ENCODE measurements around the gene GALNT10.

The GALNT10 gene

DNA sequence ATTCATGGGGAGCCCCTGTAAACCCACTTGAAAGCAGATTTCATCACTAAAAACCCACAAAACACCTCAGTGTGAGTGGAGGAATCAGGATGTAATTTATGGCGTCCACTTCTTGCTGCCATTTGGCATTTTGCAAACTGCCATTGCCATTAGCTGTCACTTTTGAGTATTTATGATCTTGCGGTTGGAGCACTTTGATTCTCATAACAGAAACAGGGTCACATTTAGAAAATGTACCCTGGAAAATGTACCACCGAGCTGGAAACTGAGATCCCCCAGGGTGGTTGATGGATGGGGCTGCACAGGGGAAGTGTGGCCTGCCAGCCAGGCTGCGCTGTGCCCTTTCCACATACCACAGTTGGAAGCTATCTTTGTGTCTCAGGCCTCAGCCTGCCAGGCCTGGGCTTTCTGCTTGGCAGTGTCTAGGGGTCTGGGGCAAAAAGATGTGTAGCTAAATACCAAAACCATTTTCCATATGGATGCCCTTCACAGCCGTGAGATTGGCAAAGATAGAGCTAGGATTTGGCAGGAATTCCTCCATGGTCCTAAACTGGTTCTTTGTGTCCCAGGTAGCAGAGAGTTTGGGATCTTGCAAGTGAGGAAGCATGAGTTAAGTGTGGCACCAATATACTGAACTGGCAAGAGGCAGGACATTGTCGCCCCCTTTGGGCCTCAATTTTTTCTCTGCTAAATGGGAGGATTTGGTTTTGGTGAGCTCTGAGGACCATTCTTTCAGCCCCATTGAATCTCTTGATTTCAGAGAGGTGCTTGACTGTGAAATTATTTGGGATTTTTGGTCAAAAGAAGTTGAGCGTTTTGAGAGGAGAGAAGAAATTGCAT is 46.2 kb downstream of the GALNT10 start:
- no peak for DNase-seq

DNA sequence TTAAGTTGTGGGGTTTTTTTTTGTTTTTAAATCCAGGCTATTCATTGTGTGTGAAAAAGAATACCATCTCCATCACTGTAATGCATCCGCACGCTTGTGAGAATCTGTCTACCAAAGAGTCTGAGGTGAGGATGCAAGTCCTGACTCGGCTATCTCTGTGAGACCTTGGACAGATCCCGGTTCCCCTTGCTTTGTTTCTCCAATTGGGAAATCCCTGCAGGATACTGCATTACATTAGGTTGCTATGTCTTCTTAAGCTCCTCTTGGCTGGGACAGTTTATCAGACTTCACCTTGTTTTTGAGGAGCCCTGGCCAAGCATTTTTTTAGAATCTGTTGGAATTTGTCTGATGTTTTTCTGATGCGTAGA is 46.8 kb downstream of the GALNT10 start:
- no peak for DNase-seq

DNA sequence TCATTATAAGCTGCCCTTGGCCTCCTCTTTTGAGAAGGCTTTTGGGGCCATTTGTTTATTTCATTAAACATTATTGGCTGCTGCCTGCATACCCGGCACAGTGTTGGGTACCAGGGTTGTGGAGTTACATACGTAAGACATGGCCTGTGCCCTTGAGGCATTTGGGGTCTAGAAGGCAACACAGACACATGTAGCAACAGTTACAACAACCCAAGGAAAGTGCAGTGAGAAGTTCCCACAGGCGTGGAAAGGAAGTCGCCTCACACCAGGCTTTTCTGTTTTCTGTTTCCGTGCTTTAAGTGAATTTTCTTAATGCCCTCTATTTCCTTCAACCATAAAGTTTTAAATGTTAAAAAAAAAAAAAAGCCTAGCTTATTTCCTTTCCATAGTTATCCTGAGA is 47.4 kb downstream of the GALNT10 start:
- no peak for DNase-seq

DNA sequence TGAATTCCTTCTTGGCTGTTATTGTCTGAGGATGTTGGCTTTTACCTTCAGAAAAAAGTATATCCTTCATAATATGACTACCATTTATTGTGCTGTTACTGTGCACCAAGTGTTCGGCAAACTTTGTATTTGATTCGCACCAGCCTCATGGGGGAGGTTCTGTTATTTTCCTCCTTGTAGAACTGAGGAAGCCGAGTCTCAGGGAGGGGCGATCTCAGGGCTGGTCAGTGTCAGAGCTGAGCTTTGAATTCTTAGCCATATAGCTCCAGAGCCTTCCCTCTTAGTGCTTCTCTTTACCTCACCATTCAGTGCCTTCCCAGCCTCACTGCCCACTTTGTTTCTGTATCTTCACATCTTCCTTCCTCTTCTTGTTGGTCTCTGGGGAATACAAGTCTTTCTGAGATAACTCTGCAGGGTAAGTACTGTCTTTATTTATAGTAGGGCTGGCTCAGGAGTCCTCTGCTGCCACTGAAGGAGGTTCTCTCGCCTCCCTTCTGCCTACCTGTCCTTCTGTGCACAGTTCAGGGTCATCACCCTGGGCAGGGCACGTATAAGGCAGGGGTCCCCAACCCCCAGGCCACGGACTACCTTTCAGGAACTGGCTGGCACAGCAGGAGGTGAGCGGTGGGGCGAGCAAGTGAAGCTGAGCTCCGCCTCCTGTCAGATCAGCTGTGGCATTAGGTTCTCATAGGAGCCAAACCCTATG is 48.4 kb downstream of the GALNT10 start:
- no peak for DNase-seq

DNA sequence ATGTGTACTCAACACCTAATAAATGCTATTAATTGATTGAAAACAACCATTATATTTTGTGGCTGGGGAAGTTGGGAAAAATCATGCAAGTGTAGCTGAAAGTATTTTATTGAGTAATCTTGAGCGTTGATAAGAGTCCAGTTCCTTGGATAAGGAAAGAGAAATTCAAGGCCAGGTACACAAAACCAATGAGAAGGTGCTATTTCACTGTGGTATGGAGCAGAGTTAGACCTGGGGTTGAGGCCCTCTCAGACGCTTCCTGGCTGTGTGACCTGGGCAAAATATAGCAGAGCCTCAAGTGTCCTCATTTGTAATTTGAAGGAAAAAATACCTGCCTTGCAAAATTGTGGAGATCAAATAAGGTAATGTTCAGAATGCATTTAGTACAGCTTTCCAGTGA is 50.1 kb downstream of the GALNT10 start:
- no peak for DNase-seq

DNA sequence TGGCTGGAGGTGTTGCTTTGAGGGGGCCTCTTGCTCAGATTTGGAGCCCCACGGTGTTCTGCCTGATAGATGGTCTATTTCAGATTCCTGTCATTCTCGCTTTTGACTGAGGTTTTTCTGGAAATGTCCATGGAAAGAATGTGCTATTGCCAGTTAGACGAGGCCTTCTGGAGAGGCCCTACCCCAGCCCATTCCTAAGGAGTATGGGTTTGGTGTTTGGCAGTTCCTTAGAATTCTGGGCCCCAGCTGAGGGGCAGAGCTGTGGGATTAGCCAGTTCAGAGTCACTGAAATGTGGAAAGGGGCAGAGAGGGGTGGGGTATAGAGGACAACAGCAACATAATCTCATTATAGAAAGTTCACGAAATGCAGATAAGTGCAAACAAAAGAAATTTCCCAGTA is 50.5 kb downstream of the GALNT10 start:
- no peak for DNase-seq

DNA sequence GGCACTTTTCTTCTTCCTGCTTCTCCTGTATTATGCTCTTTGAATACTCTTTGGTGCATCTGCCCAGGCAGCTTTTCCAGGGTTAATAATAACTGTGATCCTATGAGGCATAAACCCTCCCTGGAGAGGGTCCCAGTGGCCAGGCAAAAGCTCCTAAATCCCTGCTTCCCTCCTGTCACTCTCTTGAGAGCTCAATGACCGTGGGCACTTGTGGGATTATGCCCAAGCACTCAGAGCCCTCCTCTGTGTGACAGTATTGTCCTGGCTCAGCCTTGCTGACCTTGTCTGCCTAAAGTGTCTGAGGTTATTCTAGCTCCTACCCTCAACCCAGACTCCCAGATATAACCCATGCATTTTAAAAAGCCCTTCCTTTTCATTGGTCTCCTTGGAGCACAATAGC is 51.9 kb downstream of the GALNT10 start:
- DNase-seq: no peak

DNA sequence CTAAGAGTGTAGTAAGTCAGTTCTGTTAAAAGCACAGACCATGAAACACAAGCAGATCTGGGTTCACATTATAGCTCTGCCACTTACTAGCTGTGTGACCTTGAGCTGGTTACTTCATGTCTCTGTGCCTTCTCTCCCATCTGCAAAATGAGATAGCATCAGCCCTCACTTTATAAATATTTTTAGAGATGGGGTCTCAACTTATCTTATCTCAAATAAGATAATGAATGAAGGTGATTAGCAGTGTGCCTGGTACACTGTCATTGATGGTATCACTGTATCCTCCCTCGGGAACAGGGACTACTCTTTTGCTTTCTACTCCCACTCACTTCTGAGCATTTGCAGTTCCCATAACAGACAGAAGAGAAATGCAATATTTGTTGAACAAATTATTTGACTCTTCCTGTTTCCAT is 52.4 kb downstream of the GALNT10 start:
- DNase-seq: no peak

DNA sequence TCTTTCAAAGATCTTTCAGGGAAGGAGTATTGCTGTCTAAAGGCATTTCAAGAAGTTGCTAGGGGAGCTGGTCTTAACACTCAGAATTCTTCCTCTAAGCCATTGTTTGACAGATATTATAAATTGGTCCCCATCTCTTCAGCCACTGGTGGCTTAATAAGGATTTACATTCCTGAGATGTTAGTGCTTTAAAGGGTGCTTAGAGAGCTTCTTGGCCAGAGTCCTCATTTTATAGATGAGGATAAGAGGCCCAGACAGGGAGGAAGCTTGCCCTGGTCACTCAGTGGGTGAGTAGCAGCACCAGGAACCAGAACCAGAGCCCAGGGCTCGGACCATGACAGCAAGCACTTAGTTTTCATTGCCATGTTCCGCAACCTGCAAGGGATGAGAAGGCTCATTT is 53.2 kb downstream of the GALNT10 start:
- no peak for DNase-seq

DNA sequence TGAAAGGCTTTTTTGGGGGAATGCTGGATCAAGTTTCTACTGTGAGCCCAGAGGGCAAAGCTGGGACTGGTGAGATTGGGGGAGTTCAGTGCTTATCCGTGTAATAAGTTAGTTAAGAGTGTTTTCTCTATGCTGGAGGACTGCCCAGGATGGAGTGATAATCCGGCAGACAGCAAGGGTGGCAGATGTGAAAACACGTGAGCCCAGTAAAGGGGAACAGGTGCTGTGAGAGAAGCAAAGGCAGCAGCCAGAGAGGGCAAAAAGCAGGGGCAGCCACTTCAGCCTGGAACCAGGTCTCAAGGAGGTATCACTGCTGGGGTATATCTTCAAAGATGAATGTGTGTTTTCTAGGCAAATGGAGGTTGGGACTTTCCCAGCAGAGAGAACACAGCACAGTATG is 53.9 kb downstream of the GALNT10 start:
- no peak for DNase-seq

DNA sequence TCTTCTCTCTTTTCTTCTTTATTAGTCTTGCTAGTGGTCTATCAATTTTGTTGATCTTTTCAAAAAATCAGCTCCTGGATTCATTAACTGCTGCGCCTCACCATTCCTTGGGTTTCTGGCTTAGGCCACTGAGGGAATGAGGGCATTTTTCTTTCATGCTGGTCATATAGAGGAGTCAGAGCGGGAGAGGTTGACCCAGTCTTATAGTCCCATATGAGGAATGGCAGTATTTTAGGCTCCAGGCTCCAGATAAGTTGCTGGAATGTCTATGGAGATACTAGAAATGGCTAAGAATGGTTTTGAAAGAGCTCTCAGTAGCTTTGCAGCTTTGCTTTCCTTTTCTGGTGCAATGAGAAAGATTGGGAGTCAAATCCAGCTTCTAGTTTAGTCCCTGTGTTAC is 58.2 kb downstream of the GALNT10 start:
- DNase-seq: no peak

DNA sequence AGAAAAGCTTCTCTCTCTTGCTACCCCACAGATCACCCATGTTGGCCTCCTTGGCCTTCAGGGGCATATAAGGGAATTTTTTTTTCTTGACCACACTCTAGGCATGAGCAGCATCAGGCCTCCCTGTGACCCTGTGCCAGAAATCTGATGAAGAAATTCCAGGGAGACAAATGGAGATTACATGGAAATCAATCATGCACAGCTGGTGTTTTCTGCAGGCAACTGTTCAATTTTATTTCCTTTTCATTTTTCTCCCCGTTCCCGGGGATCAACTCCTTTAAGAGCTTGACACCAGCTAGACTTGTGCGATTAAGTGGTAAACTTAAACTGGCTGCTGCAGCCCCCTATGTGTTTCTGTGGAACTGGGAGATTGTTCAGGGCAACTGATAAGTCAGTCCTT is 59.3 kb downstream of the GALNT10 start:
- no peak for DNase-seq

DNA sequence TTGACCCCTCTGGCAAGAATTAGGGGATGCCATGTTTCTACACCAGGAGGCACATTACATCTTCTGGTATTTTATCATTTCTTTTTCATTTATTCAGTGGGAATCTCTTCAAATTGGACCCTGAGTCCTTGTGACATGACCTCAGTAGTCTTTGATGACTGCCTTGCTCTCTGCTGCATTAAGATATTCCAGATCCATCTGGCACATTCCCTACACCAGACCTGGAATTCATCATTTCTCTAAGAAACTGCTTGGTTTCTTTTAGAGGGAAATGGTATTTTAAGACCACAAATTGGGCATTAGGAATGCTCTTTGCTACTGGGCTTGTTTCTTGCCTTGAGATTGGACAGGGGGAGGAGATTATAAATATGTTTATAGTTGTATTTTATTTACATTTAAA is 61.0 kb downstream of the GALNT10 start:
- no peak for DNase-seq

DNA sequence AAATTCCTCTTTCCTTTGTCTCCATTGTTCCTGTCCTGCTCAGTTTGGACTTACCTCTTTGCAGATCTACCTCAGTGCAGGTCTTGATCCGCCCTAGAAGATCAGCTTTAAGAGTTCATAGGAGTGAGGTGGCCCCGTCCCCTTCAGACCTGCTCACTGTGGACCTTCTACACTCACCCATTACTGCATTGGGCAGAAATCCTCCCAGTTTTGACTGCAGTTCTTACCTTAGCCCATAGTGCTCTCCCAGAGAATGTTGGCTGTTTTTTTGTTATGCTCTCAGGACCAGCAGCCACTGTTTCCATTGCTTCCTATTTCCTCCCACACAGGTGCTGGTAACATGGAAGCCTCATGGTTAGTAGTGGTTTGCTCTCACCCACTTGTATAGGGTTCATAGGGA is 63.3 kb downstream of the GALNT10 start:
- DNase-seq: no peak

DNA sequence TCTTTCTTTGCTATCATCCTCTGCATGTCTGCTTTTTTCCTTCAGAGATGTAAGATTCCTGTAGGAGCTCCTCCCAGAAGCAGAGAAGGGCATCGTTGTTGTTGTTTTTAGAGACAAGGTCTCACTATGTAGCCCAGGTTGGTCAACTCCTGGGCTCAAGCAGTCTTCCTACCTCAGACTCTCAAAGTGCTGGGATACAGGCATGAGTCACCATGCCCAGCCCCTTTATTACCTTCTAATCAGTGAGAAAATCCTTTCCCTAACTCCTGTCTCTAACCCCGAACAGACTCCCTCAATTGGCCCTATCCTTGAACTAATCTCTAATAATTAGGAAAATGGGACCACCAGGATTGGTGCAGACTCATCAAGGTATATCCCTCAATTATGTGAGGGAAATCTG is 64.4 kb downstream of the GALNT10 start:
- DNase-seq: no peak

DNA sequence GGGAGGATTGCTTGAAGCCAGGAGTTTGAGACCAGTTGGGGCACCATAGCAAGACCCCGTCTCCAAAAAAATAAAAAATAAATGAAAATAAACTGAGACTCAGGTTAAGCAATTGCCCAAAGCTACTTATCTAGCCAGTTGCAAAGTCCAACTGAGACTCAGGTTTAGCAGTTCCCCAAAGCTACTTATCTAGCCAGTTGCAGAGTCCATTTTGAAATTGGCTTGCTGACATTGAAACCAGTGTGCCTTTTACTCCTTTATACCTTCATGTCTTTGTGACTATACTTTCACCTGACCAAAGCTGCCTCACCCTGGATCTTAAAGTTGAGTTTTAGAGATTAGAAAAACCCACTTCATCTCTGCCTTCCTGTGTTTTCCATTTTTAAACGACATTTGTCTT is 66.5 kb downstream of the GALNT10 start:
- no peak for DNase-seq

DNA sequence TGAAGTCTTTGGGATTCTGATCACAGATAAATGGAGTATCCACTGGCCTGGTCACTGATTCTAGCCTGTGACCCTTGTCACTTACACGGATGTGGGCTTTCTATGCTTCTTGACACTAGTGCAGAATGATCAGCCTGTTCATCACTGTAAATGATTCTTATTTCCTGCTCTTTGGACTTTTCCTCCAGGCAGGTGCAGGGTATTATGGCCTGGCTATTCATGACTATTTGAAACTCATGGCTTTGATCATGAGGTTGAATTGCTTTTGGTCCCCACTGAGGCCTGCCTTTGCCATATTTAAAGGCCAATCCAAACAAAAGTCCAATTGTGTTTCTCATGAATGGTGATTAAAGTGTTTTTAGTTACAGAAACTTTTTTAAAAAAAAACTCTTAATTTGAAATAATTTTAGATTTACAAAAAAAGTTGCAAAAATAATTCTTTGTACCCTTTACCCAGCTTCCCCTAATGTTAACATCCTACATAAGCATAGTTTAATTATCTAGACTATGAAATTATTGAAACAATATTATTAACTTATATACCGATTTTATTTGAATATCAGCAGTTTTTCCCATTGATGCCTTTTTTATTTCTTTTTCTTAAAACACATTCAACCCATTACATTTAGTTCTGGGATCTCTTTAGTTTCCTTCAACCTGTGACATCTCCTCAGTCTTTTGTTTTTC is 68.1 kb downstream of the GALNT10 start:
- no peak for DNase-seq

DNA sequence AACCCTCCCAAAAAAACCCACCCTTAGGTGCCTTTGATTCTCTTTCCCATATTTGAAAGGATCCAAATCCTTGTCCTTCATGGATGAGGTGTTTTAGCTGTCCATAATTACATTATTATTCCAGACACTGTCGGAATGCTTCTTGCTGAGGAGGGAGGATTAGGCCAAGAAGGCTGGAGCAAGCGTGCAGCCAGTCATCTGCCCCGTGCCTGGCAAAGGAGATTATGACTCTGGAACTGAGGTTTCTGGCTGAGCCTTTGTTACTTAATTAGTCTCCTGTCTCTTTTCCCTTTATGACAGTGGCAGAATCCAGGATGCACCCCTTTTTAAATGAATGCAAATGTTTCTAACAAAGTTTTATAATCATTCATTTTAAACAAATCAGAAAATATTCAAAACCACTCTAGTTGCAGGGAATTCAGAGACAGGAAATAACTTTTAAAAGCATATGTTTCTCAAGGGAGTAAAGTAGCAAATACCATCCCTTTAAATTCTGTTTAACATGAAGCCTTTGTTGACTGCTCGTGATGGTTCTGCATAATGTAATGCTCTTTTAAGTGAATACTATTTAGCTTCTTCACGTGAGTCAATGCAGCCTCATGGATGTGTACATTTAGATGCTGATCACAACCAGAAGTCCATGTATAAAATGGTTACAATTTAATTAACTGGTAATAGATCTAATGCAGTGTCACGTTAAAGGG is 69.8 kb downstream of the GALNT10 start:
- no peak for DNase-seq

DNA sequence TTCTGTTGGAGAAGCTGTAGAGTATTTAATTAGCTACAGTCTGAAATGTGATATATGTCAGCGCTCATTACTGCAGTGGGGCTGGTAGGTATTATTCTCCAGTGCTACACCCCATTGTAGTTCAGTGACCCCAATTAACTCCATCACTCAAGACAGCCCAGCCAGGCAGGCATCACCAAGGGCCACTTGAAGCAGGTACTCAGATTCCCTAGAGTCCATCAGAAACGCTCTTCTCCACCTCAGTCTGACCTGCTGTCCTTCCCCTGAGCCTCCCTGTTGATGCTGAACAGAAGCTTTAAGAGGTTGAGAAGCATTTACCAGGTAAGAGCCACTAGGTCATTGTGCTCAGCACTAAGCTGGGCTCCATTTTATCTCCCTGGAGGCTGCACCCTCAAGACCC is 71.8 kb downstream of the GALNT10 start:
- no peak for DNase-seq

DNA sequence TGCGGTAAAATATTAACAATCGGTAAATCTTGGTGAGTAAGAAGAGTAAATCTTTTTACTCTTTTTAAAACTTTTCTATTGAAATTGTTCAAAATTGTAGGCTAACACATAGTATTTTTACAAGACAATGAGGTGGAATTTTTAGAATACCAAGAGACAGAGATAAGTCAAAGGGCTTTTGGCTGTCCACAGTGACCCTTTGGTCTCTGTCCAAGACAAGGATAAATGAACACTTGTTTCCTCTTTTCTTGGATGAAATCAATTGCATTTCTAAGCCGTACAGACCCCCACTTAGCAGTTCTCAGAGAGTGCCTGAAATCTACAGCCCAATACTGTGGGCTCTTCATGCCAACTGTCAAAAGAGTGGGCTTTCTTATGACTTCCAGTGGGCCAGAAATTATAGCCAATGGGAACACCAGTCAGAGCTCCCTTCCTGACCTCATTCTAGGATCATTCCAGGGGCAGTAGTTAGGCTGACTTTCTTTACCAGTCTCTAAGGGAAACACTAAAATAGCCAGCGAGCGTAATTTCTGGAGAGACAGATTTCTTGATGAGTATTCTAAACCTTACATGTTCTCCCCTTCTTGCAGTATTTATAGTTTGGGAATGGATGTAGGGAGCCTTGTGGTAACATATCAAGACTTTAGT is 74.1 kb downstream of the GALNT10 start:
- no peak for DNase-seq

DNA sequence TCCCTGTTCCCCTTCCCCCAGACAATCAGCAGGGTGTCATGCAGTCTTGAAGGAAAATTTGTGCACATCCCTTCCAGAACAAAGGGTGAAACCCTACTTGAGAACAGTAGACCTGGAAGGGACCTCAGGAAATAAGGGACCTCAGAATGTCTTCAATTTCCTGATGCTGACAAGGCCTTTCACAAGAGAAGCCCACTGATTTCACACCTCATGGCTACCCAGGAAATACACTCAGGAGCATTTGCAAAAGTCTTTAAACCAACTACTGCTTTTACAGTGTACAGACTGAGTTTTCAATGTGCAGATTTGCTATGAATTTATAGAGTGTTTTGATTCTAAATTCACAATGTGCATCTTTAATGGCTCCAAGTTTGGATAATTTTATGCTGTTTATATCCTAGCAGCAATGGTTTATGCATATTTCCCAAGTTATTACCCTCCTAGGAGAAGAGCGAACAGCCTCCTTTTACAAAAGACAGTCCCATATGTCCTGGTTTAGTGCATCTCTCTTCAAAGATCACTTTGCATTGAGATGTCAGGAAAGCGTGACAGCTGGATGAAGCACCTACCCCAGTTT is 74.8 kb downstream of the GALNT10 start:
- DNase-seq: no peak

DNA sequence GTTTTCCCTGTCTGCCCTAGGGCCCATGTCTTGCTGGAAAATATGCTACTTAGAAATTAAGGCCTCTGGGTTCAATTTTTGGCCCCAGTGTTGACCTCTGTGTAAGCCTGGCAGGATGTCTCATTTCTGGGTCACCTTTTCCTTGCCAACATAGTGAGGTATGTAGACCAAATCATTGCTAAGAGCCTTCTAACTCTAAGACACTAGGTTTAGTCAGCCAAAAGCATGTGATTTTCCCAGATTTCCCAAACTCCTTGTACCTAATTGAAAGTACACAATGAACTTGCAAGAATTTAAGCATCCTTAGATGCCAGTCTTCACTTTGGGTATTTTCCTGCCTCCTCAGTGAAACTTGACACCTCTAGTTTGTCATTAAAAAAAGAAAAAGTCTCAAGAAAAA is 77.0 kb downstream of the GALNT10 start:
- DNase-seq: no peak

DNA sequence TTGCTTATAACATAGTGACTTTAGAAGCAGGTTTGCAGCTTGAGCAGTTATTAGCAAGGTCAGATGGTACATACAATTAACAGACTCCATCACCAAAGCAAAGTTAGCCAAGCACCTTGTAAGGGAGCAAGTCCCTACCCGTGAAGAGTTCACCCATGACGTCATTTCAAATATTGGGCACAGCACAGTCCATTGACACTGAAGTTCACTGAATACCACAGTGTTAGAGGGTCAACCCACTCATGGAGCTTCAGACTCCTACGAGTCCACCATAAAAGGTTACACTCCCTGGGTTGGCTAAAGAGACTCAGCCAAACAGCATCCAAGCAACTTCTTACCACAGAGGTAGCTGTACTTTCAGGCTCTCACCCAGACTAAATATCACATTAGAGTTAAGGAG is 77.5 kb downstream of the GALNT10 start:
- DNase-seq: no peak

Measured in activated naive CD4-positive, alpha-beta T cell treated with anti-CD3 and anti-CD28 coated beads, Interleukin-2, amount 50 U/mL, for 16 hours (primary cell).